ENCODE results near the gene BCL2.

BCL2 gene

GRCh38 chr18:63105636-63106316 lies 213.8 kb downstream of the BCL2 start:
- no peak overlapping the region; the same call in 1 of the 2 replicates for H3K4me3 ChIP-seq (ENCODE audit: low read depth, low read length)
- no peak for TF ChIP-seq CTCF (IDR thresholded peaks at IDR 0.05; ENCODE audit: low read depth, low read length, missing control alignments)
- DNase-seq (ENCODE audit: low read depth), result no peak

GRCh38 chr18:63104868-63105267 lies 214.7 kb downstream of the BCL2 start:
- no peak for DNase-seq (ENCODE audit: low read depth)
- TF ChIP-seq CTCF (IDR thresholded peaks at IDR 0.05; ENCODE audit: low read depth, low read length, missing control alignments), result no peak
- H3K4me3 ChIP-seq (ENCODE audit: low read depth, low read length), result no peak overlapping the region

- TF ChIP-seq CTCF (IDR thresholded peaks at IDR 0.05; ENCODE audit: low read depth, low read length, missing control alignments), result no peak
- no peak for DNase-seq (ENCODE audit: low read depth)
- H3K4me3 ChIP-seq (ENCODE audit: low read depth, low read length), result no peak overlapping the region
Measured at GRCh38 chr18:63102941-63103744, 216.4 kb downstream of the BCL2 start.

GRCh38 chr18:63100630-63101055 lies 218.9 kb downstream of the BCL2 start:
- no peak overlapping the region for H3K4me3 ChIP-seq (ENCODE audit: low read depth, low read length)
- no peak for DNase-seq (ENCODE audit: low read depth)
- no peak for TF ChIP-seq CTCF (IDR thresholded peaks at IDR 0.05; ENCODE audit: low read depth, low read length, missing control alignments)

- DNase-seq (ENCODE audit: low read depth), result no peak
- H3K4me3 ChIP-seq (ENCODE audit: low read depth, low read length), result no peak overlapping the region
- no peak for TF ChIP-seq CTCF (IDR thresholded peaks at IDR 0.05; ENCODE audit: low read depth, low read length, missing control alignments)
Measured at GRCh38 chr18:63099848-63100629, 219.5 kb downstream of the BCL2 start.

- no peak overlapping the region for H3K4me3 ChIP-seq (ENCODE audit: low read depth, low read length)
- TF ChIP-seq CTCF (IDR thresholded peaks at IDR 0.05; ENCODE audit: low read depth, low read length, missing control alignments), result no peak
- DNase-seq (ENCODE audit: low read depth), result no peak
Measured at GRCh38 chr18:63099091-63099840, 220.3 kb downstream of the BCL2 start.

Measured in GM12864 (cell line).